PC-9 (cell line): ENCODE data around the gene PRKG1. TPM values are rescaled to one million over a fixed set of nuclear protein-coding genes. Genes with fewer than 3 reads are reported as not detected.

Experiments
- BruUV-seq: library from RNA; stranded (reverse); fragments of 400-500 nt; replicated peaks from 2 replicates; lab custom pipeline; 2021; lab: Mats Ljungman, UMichigan
- CTCF ChIA-PET: fragments of 300-600 bp; sonication (Branson Sonifier 250); formaldehyde crosslinking; loops from one replicate; lab custom pipeline; 2022; ENCODE audit warnings: antibody characterized with exemption; lab: Charles Lee
- POLR2A ChIA-PET: fragments of 300-600 bp; sonication (Branson Sonifier 250); formaldehyde crosslinking; loops from one replicate; lab custom pipeline; 2022; ENCODE audit warnings: antibody characterized with exemption; ENCODE audit not compliant: unreplicated experiment; lab: Charles Lee
- DNase-seq, 2 experiments: peaks; one replicate each; pipeline versions ENCODE4 v3.0.0 to v3.0.0-alpha.2; 2015 to 2022; ENCODE audit warnings: mixed read lengths in 1 of 2
- H2AFZ ChIP-seq: fragments of 200-600 bp; sonication (generic); 2 replicates; pipeline ENCODE4 v1.8.1; 2017; ENCODE audit warnings: antibody characterized with exemption
- H3F3A ChIP-seq: fragments of 200-600 bp; sonication (generic); 2 replicates; pipeline ENCODE4 v1.8.1; 2017; ENCODE audit warnings: antibody characterized with exemption, mild to moderate bottlenecking, low read depth; ENCODE audit not compliant: insufficient read depth
- H3K27ac ChIP-seq: fragments of 200-600 bp; sonication (generic); 2 replicates; pipeline ENCODE4 v1.6.1; 2016; ENCODE audit warnings: mixed run types
- H3K27me3 ChIP-seq: fragments of 200-600 bp; sonication (generic); 2 replicates; pipeline ENCODE4 v1.6.1; 2016; ENCODE audit warnings: low read depth, mixed run types; ENCODE audit not compliant: insufficient read depth
- H3K36me3 ChIP-seq: fragments of 200-600 bp; sonication (generic); 2 replicates; pipeline ENCODE4 v1.6.1; 2016; ENCODE audit warnings: low read depth, mixed run types
- H3K4me1 ChIP-seq: fragments of 200-600 bp; sonication (generic); replicated peaks from 2 replicates; pipeline ENCODE4 v1.6.1; 2016; ENCODE audit warnings: mixed run types; ENCODE audit not compliant: insufficient read depth
- H3K4me2 ChIP-seq: fragments of 200-600 bp; sonication (generic); 2 replicates; pipeline ENCODE4 v1.6.1; 2017; ENCODE audit warnings: mixed run types
- H3K4me3 ChIP-seq: fragments of 200-600 bp; sonication (generic); 2 replicates; pipeline ENCODE4 v1.6.1; 2016; ENCODE audit warnings: mixed run types
- H3K79me2 ChIP-seq: fragments of 200-600 bp; sonication (generic); 2 replicates; pipeline ENCODE4 v1.6.1; 2017; ENCODE audit warnings: low read depth, mixed run types
- H3K9me2 ChIP-seq: fragments of 200-600 bp; sonication (generic); 2 replicates; pipeline ENCODE4 v1.8.1; 2017; ENCODE audit warnings: mild to moderate bottlenecking; ENCODE audit not compliant: insufficient read depth
- H3K9me3 ChIP-seq: fragments of 200-600 bp; sonication (generic); 2 replicates; pipeline ENCODE4 v1.8.1; 2016; ENCODE audit warnings: low read depth; ENCODE audit not compliant: insufficient read depth
- H4K20me1 ChIP-seq: fragments of 200-600 bp; sonication (generic); 2 replicates; pipeline ENCODE4 v1.8.1; 2017; ENCODE audit not compliant: insufficient read depth
- EZH2 ChIP-seq: fragments of 200-600 bp; sonication (generic); IDR thresholded peaks from 2 replicates; pipeline ENCODE4 v1.8.0; 2017; ENCODE audit warnings: antibody characterized with exemption, low read depth
- intact Hi-C: fragments of 100-400 bp; cut with micrococcal nuclease; formaldehyde crosslinking; loops from one replicate; pipeline ENCODE4 v1.10.0; 2022; ENCODE audit not compliant: unreplicated experiment
- total RNA-seq: library from RNA; stranded (reverse); gene quantifications from 2 replicates; pipeline ENCODE4 v1.2.3, GENCODE V29; 2021
- TF ChIP-seq, protein P1 (sequence below): fragments of 200-600 bp; sonication (generic); conservative IDR thresholded peaks from 2 replicates; pipeline ENCODE4 v1.6.1; 2017; ENCODE audit warnings: mixed run types, antibody characterized with exemption, mild to moderate bottlenecking, moderate library complexity

Gene PRKG1
- total RNA-seq, 1 experiment from 2014 or later = 0.70 TPM

DNA sequence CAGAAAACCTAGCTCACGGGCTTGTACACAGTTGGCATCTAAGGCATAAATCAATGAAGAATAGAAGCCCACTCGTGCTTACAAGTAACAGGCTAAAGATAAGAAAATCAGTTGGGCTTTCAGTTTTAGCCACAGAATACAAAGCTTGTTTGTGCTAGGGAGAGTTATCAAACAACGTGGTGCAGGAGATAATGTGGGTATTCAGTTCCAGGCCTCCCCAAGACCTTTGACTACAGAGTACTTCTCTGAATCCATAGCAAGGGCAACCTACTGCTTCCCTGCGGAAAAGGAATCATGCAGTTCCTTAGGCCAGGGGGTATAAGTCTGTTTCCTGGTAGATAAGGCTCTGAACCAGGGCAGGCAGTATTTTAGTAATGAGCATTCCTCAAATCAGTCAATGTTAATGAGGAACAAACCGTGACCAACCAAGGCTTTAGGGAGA lies 844.6 kb downstream of the PRKG1 start:
- intact Hi-C loops = no loop called here
- DNase-seq = no peak
- no peaks in the 10 kb centered on the region for H3K9me2 ChIP-seq
- no peaks in the 10 kb centered on the region for H3K36me3 ChIP-seq
- H3K79me2 ChIP-seq = no peaks in the 10 kb centered on the region
- POLR2A ChIA-PET = interaction anchor here (0.6 kb wide), 1 partner anchor 37 kb away, joined by 3 read pairs; no protein-coding TSS in a partner anchor
- H3K4me1 ChIP-seq = no peaks in the 10 kb centered on the region
- BruUV-seq = no TSS peak
- H3K9me3 ChIP-seq = no peaks in the 10 kb centered on the region
- no peak for TF ChIP-seq EZH2
- TF ChIP-seq, protein P1, sequence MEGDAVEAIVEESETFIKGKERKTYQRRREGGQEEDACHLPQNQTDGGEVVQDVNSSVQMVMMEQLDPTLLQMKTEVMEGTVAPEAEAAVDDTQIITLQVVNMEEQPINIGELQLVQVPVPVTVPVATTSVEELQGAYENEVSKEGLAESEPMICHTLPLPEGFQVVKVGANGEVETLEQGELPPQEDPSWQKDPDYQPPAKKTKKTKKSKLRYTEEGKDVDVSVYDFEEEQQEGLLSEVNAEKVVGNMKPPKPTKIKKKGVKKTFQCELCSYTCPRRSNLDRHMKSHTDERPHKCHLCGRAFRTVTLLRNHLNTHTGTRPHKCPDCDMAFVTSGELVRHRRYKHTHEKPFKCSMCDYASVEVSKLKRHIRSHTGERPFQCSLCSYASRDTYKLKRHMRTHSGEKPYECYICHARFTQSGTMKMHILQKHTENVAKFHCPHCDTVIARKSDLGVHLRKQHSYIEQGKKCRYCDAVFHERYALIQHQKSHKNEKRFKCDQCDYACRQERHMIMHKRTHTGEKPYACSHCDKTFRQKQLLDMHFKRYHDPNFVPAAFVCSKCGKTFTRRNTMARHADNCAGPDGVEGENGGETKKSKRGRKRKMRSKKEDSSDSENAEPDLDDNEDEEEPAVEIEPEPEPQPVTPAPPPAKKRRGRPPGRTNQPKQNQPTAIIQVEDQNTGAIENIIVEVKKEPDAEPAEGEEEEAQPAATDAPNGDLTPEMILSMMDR = no peak
- CTCF ChIA-PET = no interaction called here
- H4K20me1 ChIP-seq = no peaks in the 10 kb centered on the region
- H3K4me3 ChIP-seq = no peak overlapping the region
- H3K4me2 ChIP-seq = no peak overlapping the region
- H2AFZ ChIP-seq = no peak overlapping the region
- no peak overlapping the region for H3K27ac ChIP-seq
- no peaks in the 10 kb centered on the region for H3F3A ChIP-seq
- H3K27me3 ChIP-seq = no peaks in the 10 kb centered on the region

DNA sequence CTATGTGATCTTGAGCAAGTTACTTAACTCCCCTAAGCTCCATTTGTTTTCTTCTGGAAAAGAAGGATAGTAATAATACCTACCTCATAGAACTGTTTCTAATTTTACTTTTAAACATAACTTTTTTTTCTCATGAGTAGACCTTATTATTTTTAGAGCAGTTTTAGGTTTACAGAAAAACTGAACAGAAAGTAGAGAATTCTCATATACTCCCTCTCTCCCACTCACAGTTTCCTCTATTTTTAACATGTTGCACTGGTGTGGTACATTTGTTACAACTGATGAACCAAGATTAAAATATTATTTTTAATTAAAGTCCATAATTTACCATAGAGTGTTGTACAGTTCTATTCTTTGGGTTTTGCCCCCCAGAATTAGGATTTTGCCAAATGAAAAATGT lies 846.4 kb downstream of the PRKG1 start:
- no peaks in the 10 kb centered on the region for H3K79me2 ChIP-seq
- BruUV-seq = no TSS peak
- H3K27me3 ChIP-seq = no peaks in the 10 kb centered on the region
- no peak for TF ChIP-seq EZH2
- TF ChIP-seq, protein P1 = no peak
- no peak overlapping the region for H3K27ac ChIP-seq
- DNase-seq = no peak
- POLR2A ChIA-PET = no interaction called here
- no peak overlapping the region for H2AFZ ChIP-seq
- no peaks in the 10 kb centered on the region for H3K9me2 ChIP-seq
- CTCF ChIA-PET = no interaction called here
- H3K36me3 ChIP-seq = no peaks in the 10 kb centered on the region
- no peaks in the 10 kb centered on the region for H3K4me1 ChIP-seq
- no peak overlapping the region for H3K4me2 ChIP-seq
- no peaks in the 10 kb centered on the region for H3K9me3 ChIP-seq
- no peaks in the 10 kb centered on the region for H3F3A ChIP-seq
- no peaks in the 10 kb centered on the region for H4K20me1 ChIP-seq
- no peak overlapping the region for H3K4me3 ChIP-seq
- intact Hi-C loops = no loop called here

DNA sequence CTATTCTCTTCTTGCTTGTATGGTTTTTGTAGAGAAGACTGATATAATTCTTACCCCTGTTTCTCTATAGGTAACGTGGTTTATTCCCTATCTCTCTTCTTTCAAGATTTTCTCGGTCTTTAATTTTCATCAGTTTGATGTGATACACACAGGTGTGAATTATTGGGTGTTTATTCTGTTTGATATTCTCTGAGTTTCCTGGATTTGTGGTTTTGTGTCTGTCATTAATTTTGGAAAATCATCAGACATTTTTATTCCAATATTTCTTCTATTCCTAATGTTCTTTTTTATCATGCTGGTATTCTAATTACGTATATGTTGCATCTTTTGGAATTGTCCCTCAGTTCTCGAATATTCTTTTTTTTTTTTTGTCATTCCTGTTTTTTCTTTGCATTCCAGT lies 850.1 kb downstream of the PRKG1 start:
- no peaks in the 10 kb centered on the region for H3K27me3 ChIP-seq
- H3F3A ChIP-seq = no peaks in the 10 kb centered on the region
- H2AFZ ChIP-seq = no peak overlapping the region
- no peak overlapping the region for H3K4me3 ChIP-seq
- POLR2A ChIA-PET = no interaction called here
- no peaks in the 10 kb centered on the region for H3K36me3 ChIP-seq
- BruUV-seq = no TSS peak
- TF ChIP-seq, protein P1 = no peak
- TF ChIP-seq EZH2 = no peak
- H3K79me2 ChIP-seq = no peaks in the 10 kb centered on the region
- no peak overlapping the region for H3K27ac ChIP-seq
- intact Hi-C loops = no loop called here
- DNase-seq = no peak
- H3K4me1 ChIP-seq = no peaks in the 10 kb centered on the region
- no peaks in the 10 kb centered on the region for H3K9me3 ChIP-seq
- CTCF ChIA-PET = no interaction called here
- no peaks in the 10 kb centered on the region for H4K20me1 ChIP-seq
- no peaks in the 10 kb centered on the region for H3K9me2 ChIP-seq
- H3K4me2 ChIP-seq = no peak overlapping the region
